NCI-H2196 (cell line): Measurements from ENCODE around the gene DLEC1.
A peak's percentile ranks its signal among the peaks of the same experiment; 100 is the strongest.

ENCODE experiments used
- DNase-seq: peaks from one replicate; lab custom pipeline; 2025; ENCODE audit not compliant: unreplicated experiment; lab: John Stamatoyannopoulos, UW

Gene DLEC1

DNA sequence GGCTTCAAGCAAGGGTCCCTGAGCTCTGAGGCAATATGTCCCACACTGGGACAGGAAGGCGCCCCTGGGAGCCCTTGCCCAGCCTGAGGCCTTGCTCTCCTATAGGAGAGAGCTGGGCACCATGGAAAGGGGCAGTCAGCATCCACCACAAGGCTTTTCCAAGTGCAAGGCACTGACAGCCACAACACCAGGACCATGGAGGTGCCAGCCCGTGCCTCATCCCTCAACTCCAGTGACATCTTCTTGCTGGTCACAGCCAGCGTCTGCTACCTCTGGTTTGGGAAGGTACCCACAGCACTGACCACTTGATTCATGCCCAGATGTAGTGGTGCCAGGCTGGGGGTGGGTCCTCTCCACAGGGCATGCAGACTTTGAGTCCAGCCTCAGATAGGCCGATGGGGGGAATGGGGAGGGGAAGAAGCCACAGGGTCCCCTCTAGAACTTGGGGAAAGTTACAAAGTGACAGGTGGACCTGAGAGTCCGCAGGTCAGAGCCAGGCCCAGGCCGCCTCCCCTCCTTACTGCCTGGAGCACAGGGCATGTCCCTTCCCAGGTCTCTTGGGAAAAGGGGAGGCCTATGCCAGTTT is 36.6 kb upstream of the DLEC1 start:
- no peak for DNase-seq

DNA sequence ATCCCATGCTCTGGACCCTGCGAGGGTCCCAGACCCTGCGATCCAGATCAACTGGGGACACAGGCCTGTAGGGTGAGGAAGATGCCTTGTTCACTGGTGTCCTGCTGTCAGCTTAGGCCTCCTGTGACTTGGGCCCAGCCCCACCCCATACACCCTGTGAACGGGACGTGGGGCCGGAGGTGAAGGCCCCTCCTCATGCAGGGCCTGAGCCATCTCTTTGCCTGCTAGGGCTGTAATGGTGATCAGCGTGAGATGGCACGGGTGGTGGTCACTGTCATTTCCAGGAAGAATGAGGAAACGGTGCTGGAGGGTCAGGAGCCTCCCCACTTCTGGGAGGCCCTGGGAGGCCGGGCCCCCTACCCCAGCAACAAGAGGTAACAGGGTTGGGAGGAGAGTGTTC is 36.1 kb upstream of the DLEC1 start:
- no peak for DNase-seq

DNA sequence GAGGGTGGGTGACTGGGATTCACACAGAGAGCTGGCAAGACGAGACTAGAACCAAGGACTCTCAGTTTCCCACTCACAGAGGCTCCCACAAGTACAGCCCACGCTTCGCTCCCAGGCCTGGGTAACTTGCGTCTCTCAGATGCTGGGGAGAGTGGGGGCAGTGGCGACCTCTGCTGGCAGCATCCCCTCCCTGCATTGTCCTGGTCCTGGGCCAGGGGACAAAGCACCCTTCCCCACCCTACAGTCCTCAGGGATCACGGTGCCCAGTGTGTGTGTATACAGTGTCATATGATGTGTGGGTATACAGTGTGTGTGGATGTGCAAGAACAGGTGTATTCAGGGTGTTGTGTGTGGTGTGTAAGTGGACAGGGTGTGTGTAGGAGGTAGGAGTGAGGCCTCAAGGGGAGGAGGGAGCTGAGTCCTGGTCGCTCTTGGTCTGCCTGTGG is 35.6 kb upstream of the DLEC1 start:
- no peak for DNase-seq

DNA sequence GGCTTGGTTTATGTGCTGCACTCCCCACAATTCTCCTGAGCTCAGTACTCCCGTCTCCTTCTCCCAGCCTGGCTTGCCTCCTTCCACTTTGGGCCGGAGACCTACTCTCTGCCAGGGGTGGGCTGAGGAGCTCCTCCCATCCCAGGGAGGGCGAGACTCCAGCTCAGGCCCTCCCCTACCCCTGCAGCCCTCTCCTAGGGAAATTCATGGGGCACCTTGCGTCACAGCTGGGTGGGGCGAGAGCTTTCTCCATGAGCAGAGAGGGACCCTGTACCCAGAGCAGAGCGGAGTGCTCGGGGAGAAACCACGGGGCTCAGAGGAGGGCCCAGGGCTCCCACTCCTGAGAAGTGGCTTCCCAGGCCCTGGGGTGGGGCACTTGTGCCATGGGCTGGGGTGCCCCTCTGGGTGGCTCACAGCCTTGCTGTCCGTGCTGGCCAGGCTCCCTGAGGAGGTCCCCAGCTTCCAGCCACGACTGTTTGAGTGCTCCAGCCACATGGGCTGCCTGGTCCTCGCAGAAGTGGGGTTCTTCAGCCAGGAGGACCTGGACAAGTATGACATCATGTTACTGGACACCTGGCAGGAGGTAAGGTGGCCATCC is 35.1 kb upstream of the DLEC1 start:
- DNase-seq: no peak

DNA sequence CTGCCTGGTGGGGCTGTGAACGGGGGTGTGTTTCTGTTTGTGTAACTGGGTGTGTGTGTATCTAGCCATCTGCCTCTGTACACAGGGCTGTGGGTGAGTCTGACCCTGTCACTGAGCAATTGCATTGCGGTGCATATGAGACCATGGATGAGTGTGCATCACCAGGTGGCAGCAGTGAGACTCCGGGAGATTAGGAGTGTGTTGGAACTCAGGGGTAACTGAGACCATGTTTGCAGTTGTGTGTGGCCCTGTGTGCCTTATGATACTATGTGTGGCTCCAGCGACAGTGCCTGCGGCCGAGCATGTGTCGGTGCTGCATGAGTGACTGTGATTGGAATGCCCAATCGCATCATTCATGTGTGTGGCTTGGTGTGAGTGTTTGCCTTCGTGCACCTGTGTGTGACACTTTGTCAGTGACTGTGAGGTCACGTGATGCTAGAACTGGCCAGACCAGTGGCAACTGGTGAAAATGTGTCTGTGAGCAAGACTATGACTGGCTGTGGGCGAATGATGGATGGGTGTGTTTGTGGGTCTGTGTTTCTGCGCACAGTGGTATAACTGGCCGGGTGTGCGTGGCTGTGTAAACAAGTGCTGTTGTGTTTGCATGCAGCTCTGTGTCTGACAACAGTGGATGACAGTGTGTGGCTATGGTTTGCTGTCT is 34.5 kb upstream of the DLEC1 start:
- peak; percentile 39 for DNase-seq

DNA sequence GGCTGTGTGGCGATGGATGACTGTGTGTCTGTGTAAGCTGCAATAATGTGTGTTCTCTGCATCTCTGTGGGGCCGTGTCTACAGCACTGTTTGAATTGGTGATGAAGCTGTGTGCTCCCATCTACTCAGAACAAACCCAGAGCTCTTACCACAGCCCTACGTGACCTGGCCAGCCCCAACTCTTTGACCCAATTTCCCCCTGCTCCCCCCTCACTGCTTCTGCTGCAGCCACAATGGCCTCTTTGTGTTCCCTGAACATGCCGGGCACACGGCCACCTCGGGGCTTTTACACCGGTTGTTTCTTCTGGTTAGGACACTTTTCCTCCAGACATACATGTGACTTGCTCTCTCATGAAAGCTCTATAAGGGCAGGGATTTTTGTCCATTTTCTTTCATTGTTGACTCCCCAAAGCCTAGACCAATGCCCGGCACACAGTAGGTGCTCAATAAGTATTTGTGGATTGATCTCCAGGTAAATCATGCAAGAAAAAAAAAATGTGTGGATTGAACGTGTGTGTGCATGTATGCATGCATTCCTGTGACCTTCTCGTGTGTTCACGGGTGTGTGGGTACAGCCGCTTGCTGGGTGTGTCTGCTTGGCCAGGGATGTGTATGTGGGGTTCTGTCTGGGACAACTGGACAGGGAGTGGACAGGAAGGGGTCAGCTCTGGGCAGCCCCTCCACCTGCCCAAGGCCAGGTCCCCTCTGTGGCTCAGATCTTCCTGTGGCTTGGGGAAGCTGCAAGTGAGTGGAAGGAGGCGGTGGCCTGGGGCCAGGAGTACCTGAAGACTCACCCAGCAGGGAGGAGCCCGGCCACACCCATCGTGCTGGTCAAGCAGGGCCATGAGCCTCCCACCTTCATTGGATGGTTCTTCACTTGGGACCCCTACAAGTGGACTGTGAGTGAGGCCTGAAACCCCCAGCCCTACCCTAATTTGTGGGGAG is 33.7 kb upstream of the DLEC1 start:
- peak; percentile 4 for DNase-seq

DNA sequence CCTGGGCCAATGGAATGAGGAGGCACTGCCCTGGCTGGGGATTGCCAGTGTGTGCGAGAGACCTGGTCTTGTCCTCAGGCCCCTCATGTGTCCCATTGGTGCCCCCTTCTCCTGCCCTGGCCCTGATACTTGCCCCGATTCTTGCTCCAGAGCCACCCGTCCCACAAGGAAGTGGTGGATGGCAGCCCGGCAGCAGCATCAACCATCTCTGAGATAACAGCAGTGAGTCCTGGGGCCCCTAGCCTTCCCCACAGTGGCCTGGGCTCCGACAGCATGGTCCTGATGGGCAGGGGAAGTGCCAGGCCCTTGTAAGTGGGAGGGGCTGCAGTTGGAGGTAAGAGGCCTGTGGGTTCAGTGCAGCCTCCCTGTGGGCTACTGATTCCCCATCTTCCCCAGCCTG is 33.0 kb upstream of the DLEC1 start:
- DNase-seq: no peak

DNA sequence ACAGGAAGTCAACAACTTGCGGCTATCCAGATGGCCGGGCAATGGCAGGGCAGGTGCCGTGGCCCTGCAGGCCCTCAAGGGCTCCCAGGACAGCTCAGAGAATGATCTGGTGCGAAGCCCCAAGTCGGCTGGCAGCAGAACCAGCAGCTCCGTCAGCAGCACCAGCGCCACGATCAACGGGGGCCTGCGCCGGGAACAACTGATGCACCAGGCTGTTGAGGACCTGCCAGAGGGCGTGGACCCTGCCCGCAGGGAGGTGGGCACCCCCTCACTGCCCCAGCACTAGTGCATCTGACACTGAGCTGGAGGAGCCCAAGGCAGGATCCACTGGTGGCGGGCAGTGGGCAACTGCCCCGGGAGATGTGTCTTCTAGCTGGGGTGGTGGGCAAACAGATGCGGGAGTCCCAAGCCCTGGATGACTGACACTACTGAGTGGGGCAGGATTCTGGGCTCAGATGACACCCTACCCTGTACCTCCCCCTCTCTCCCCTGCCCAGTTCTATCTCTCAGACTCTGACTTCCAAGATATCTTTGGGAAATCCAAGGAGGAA is 32.5 kb upstream of the DLEC1 start:
- no peak for DNase-seq

DNA sequence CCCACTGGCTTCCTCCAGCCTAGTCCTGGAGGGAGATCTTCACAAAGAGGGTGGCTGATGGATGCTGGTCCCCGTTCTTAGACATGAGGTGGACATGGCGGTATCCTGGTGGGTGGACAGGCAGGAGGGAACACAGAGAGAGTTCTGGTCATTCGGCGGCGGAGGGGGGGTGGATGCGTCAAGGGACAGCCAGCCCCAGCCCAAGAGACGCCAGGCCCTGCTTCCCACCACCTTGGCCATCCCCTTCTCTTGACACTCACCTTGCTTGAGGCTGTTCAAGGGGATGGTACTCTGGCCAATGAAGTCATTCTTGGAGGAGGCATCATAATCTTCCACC is 31.3 kb upstream of the DLEC1 start:
- no peak for DNase-seq

DNA sequence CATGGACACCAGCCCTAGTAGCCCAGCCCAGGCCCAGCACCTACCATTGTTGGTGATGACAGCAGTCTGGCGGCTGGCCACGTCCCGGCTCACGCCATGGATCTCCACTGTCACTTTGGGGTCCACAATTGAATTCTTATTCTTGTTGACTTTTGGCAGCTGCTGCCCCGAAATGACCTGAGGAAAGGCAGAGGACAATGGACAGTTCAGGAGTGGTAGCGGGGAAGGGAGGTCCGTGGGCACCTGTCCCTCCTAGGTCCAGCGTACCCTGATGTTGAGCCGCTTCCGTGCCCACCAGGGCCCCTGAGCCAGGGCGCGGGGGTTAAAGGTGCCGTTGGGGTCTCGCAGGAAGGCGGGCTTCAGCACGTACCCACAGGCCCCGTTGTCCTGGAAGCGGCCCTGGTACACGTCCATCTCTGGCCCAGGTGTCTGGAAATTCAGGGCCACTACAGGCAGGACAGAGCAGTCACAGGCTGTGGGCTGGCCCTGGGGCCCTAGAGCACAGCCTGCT is 30.8 kb upstream of the DLEC1 start:
- DNase-seq: no peak

DNA sequence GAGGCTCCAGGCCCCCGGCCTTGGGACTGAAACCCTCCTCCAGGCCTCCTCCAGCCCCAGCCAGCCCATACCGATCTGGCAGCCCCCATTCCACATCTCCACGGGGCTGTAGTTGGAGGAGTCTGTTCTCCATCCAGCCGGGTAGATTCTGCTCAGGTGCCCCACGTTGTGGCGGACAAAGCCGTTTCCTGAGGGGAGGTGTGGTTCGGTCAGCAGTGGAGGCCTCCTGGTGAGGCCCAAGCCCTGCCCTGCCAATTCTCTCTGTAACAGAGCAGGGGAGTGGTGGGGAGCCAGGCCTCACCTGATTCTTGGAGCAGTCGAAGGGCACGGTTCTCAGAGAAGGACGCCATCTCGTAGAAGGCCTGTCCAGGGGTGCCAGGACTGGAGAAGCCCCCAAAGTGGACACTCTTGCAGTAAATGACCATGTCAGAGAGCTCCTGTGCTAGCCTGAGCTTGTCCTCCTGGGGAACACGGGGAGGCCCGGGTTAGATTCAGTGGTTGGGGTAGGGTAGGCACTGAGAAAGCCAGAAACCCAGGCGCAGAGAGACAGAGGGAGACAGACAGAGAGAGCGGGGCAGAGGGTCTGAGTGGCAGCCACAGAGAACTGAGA is 29.9 kb upstream of the DLEC1 start:
- no peak for DNase-seq

DNA sequence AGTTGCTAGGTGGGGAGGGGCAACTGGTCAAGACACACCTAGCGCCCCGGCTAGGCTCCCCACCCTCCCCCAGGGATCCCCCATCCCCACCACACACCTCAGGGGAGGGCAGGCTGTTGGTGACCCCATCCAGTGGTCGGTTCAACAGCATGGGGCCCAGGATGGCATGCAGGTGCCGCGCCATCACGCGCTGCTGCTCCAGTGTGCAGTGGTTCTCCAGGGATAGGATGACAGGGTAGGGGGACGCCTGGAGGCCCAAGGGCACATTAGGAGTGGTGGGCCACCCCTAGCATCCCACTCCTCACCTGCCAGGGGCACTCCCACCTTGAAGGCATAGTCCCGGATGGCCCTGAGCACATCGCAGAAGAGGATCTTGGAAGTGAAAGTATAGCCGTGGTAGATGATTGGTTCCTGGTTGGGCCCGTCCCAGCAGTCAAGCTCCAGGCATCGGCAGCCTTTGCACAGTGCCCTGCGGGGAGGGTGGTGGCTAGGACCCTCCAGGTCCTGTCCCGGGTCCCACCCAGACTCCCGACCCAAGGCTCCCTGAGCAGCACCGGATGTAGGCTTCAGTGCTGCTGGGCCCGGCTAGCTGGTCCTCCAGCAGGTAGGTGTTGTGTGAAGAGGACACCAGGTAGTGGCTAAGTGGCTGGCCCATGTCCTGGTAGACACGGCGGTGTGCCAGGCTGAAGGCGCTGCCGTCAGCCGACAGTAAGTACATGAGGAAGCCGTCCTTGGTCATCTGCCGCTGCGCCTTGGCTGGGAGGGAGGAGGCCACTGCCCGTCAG is 29.0 kb upstream of the DLEC1 start:
- DNase-seq: no peak

DNA sequence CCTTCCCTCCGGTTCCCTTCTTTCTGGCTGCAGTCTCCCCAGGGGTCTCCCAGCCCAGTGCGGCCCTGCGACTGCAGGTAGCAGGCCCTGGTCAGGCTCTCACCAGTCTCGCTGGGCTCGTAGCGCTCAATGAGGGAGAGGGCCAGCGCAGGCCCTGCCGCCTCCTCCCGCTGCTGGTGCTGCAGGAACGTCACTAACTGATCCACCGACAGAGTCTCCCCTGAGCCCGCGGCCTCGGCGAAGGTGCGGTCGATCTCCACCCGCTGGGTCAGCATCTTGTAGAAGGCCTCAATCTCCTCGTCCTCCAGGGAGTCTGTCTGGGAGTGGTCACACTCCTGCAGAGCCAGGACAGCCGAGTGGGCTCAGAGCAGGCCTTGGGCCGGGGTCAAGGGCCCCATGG is 27.9 kb upstream of the DLEC1 start:
- DNase-seq: no peak

DNA sequence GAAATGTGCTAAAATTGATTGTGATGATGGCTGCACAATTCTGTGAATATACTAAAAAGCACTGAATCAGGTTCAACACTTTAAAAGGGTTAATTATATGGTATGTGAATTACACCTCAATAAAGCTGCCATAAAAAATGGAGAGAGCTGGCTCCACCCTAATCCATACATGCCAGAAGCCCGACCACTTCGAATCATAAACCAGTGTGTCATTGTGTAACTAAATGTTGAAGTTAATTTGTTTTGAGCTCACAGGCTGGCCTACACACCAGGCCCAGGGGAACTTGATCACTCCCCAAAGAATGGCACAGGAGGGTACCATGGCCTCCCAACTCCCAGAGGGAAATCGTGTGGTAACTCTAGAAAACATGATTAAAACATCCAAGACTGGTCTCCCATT is 23.5 kb upstream of the DLEC1 start:
- no peak for DNase-seq

DNA sequence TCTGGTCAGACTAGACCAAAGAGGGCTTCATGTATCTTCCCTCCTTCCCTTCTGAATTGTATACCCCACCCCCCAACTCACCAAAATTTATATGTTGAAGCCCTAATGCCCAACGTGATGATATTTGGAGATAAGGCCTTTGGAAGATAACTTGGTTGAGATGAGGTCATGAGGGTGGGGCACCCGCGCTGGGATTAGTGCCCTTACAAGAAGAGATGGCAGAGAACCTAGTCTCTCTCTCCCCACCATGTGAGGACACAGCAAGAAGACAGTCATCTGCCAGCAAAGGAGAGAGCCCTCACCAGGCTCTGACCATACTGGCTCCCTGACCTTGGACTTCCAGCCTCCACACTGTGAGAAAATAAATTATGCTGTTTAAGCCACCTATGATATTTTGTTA is 23.0 kb upstream of the DLEC1 start:
- no peak for DNase-seq

DNA sequence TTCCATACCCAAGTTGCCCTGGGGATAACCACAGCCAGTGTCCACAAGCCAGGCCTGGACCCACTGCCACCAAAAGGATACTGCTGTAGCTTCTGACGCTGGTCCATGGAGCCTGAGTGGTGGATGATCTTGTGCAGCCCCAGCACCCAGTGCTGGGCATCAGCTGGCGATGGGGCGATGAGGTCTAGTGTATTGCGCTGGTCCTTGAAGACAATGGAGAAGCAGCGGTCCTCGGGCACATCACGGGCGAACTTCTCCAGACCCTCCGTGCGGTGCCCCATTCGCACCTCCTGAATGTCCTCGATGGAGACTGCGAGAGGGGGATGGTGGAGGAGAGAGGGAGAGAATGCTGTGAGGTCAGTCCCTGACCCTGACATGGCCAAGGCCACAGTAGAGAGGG is 22.6 kb upstream of the DLEC1 start:
- DNase-seq: no peak

DNA sequence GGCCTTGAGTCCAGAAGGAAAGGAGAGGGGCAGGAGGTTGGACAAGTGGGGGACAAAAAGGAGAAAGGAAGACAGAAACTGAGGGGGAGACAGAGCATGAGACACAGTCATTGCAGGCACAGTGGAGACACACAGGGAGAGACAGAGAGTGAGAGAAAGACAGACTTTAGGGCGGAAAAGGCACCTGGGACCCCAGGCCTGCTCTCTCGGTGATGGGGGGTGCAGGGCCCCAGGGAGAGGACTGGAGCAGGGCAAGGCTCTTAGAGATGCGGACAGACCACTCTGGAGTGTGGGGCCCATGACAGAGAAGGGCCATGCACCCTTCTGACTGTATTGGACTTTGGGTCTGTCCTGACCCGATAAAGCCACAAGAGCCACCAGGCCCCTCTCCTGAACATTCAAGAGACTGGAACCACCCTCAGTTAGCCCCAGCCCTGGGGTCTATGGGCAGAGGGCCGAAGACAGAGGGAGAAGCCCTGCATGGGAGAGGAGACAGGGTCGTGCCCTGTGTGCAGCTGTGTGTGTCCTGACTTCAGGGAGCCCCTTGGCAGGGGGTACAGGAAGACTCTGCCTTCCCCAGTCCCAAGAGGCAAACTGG is 22.1 kb upstream of the DLEC1 start:
- DNase-seq: no peak

DNA sequence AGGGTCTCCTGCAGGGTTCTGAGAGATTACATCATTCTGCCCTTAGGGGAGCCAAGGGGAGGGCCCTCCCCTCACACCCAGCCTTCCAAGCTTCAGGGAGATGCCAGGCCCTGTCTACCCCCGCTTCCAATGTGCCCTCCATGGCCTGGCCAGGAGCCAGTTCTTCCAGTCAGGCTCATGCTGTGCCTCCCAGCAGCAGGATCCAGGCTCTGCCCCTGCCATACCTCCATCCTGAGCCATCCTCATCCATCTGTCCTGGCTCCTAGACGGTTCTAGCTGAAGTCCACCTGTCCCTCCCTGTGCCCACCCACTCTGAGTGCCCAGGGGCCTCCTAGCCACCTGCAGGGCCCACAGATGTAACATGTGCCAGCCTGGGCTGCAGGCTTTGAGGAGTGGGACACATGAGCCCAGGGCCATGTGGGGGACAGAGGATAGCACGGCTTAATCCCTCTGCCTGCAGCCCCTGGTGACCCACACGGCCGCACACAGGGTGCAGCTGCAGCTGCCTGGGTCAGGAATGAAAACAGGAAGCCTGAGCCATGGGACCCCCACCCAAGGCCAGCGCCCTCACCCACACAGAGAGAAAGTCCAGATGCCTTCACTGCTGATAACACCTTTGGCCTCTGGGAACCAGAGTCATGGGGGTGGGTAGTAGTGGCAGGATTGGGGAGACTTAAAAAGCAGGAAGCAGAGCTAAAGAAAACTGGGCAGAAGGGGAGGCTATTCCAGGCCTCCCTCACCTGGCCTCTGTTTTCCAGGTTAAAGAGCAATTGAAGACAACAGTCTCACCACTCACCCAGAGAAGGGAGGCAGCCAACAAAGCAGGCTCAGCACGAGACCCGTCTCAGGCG is 21.3 kb upstream of the DLEC1 start:
- DNase-seq: no peak
